GM12873 (cell line): ENCODE results near the gene FN1.

Experiments
- TF ChIP-seq, protein P1 (sequence below): IDR thresholded peaks from 2 replicates; pipeline ENCODE4 v1.5.1; 2012; ENCODE audit warnings: low read depth, mild to moderate bottlenecking, moderate library complexity, low read length, control low read depth; ENCODE audit not compliant: insufficient read depth; ENCODE audit errors: missing control alignments

The FN1 gene

GRCh38 chr2:215415218-215415617, 20.6 kb downstream of the FN1 start:
- TF ChIP-seq, protein P1, sequence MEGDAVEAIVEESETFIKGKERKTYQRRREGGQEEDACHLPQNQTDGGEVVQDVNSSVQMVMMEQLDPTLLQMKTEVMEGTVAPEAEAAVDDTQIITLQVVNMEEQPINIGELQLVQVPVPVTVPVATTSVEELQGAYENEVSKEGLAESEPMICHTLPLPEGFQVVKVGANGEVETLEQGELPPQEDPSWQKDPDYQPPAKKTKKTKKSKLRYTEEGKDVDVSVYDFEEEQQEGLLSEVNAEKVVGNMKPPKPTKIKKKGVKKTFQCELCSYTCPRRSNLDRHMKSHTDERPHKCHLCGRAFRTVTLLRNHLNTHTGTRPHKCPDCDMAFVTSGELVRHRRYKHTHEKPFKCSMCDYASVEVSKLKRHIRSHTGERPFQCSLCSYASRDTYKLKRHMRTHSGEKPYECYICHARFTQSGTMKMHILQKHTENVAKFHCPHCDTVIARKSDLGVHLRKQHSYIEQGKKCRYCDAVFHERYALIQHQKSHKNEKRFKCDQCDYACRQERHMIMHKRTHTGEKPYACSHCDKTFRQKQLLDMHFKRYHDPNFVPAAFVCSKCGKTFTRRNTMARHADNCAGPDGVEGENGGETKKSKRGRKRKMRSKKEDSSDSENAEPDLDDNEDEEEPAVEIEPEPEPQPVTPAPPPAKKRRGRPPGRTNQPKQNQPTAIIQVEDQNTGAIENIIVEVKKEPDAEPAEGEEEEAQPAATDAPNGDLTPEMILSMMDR = no peak

- TF ChIP-seq, protein P1 = no peak
Measured at GRCh38 chr2:215414674-215415073, 21.2 kb downstream of the FN1 start.

GRCh38 chr2:215413974-215414373, 21.9 kb downstream of the FN1 start:
- TF ChIP-seq, protein P1 = no peak

DNA sequence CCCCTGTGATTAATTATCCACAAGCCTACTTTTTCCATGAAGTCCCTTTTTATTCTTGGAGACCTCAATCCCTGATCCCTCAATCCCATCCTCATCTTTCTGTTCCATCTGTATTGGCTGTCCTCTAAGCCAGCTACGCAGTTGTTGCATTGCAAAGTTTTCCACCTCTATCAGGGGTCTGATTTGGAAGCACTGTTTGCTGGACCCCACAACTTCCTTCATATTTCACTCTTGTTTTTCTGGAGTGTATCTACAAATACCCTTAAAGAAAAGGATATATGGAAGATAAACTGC, 22.4 kb downstream of the FN1 start:
- TF ChIP-seq, protein P1 = no peak

DNA sequence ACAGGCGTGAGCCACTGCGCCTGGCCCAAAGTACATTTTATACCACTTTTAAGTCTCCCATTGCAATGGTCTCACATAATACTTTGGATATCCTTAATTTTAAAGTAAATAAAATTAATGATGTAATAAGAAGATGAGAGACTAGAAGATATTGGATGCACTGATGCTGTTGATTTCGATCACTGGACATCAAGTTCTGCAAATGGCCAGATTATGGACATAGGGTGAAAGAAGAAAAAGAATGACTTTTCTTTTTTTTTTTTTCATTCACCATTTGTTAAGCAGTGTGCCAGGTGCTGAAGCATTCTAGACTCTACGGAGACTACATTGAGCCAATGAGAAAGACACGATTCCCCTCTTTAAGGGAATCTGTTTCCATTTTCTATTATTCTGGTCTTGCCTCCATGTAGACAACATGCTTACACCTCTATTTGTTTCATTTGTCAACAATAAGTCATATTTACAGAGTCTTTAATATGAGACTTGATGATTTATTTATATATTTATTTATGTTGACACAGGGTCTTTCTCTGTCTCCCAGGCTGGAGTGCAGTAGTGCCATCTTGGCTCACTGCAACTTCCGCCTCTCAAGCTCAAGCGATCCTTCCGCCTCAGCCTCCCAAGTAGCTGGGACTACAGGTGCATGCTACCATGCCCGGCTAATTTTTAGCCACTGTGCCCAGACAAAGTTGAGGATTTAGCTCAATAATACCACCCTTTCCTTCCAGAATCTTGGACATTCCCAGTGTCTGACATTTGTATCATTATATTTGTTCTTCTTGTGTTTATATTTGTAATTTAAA, 23.7 kb downstream of the FN1 start:
- TF ChIP-seq, protein P1 = no peak

DNA sequence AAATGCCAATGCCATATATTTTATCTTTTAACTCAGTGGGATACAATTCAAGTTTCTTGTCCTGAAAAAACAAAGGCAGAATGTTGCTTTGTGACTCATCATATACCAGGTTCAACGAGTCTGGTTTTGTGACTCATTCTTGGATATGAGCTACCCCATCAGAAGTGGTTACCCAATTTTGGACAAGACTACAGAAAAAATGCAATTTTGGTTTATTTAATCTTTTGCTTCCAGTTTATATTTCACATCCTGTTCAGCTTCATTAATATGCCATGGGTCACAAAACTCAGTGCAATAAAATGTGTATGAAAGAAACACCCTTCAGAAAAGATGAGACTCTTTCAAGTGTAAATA, 25.0 kb downstream of the FN1 start:
- TF ChIP-seq, protein P1 = no peak

DNA sequence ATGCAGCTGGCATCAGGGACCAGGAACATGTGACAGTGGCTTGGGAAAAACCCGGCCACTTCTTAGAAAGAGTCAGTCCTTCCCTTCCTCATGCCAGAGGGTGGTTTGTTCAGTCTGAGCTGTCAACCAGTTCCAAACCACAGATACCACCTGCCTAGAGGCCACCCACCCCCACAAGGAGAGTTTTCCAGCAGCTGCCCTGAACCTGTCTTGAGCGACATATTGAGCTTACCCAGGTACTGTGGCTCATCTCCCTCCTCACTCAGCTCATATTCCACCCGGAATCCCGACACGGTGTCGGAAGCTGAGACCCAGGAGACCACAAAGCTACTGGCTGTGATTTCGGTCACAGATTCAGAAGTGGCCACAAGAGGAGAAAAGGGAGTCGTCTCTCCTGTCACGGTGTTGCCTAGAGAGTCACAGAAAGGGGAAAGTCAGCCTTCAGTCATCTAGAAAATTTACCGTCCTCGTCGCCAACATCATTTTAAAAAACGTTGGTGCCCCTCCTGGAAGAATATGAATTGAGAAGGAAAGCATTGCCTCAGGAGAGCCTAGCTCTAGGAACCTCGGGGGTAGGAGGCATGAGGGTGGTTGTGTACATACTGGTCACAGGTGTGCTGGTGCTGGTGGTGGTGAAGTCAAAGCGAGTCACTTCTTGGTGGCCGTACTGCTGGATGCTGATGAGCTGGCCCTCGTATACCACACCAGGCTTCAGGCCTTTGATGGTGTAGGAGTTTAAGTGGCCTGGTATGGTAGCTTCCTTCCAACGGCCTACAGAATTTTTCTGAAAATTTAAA, 26.3 kb downstream of the FN1 start:
- TF ChIP-seq, protein P1 = no peak
